Posterior vena cava (tissue), 2 donors: ENCODE data around the gene CCDC106. TPM values are rescaled to one million over a fixed set of nuclear protein-coding genes. Genes with fewer than 3 reads are reported as not detected.

Experiments
- DNase-seq: peaks from one replicate; pipeline ENCODE4 v3.0.0-alpha.2; 2020; ENCODE audit warnings: low spot score
- intact Hi-C, 2 donors: fragments of 100-400 bp; cut with DNase I; formaldehyde crosslinking; loops; one replicate each; pipeline versions ENCODE4 v1.14.1 to v1.14.2; 2022 to 2023
- total RNA-seq, 2 donors: library from RNA; stranded (reverse); fragmentation: NEBNext Ultra II Directional; extraction: Animal tissue kit (Norgen Biotek cat#: 25700); gene quantifications; one replicate each; pipeline ENCODE4 v1.2.1, GENCODE V29; 2021
- donor health status: DM: yes; HTN: yes; CAD: no.
- donor health status: DM: yes; HTN: yes; CAD: no.

CCDC106 gene
- total RNA-seq, 2 donors from 2014 or later = 8.6 to 13.6 TPM

GRCh38 chr19:55625004-55625326 lies 23.0 kb upstream of the CCDC106 start:
- no peak for DNase-seq
- intact Hi-C loops = loop anchor here in 1 of 2 donors (5.0 kb wide), 1 partner anchor 732 kb away; no protein-coding TSS in a partner anchor

GRCh38 chr19:55626350-55626749 lies 21.7 kb upstream of the CCDC106 start:
- intact Hi-C loops = loop anchor here in 1 of 2 donors (5.0 kb wide), 1 partner anchor 731 kb away; no protein-coding TSS in a partner anchor
- no peak for DNase-seq

GRCh38 chr19:55632463-55632834 lies 15.6 kb upstream of the CCDC106 start:
- DNase-seq = no peak
- intact Hi-C loops = no loop called here

- intact Hi-C loops = no loop called here
These were observed 14.2 kb upstream of the CCDC106 start for GRCh38 chr19:55633861-55634260.

GRCh38 chr19:55635334-55635717 lies 12.7 kb upstream of the CCDC106 start:
- intact Hi-C loops = no loop called here
- no peak for DNase-seq

More at GRCh38 chr19:55633861-55634260, 14.2 kb upstream of the CCDC106 start:
- no peak for DNase-seq

GRCh38 chr19:55635856-55636440 lies 12.1 kb upstream of the CCDC106 start:
- intact Hi-C loops = no loop called here
- DNase-seq = no peak

GRCh38 chr19:55636723-55637122 lies 11.3 kb upstream of the CCDC106 start:
- intact Hi-C loops = no loop called here
- DNase-seq = no peak

- no peak for DNase-seq
- intact Hi-C loops = no loop called here
These were observed 10.5 kb upstream of the CCDC106 start for GRCh38 chr19:55637534-55637933.

GRCh38 chr19:55638864-55639359 lies 9.1 kb upstream of the CCDC106 start:
- no peak for DNase-seq
- intact Hi-C loops = no loop called here

GRCh38 chr19:55640043-55640576 lies 7.9 kb upstream of the CCDC106 start:
- intact Hi-C loops = no loop called here
- DNase-seq = peak; percentile 93

- no peak for DNase-seq
- intact Hi-C loops = no loop called here
These were observed 7.2 kb upstream of the CCDC106 start, which contains the start of gene ZNF580 for GRCh38 chr19:55640577-55641425. Gene ZNF580 (plus strand): TSS chr19:55641002. CDS start chr19:55642509, 1,507 bp downstream.

GRCh38 chr19:55641426-55642152 lies 6.4 kb upstream of the CCDC106 start:
- no peak for DNase-seq
- intact Hi-C loops = no loop called here

GRCh38 chr19:55642153-55643002 lies 5.6 kb upstream of the CCDC106 start:
- DNase-seq = no peak
- intact Hi-C loops = no loop called here

- DNase-seq = peak; percentile 93
- intact Hi-C loops = no loop called here
These were observed 4.8 kb upstream of the CCDC106 start, which contains the start of gene ZNF581 for GRCh38 chr19:55643003-55643886. Gene ZNF581 (plus strand): TSS chr19:55643649. CDS start chr19:55644572, 923 bp downstream.

- DNase-seq = no peak
- intact Hi-C loops = no loop called here
These were observed 4.2 kb upstream of the CCDC106 start for GRCh38 chr19:55643887-55644176.

GRCh38 chr19:55644191-55644833 lies 3.7 kb upstream of the CCDC106 start:
- no peak for DNase-seq
- intact Hi-C loops = no loop called here

GRCh38 chr19:55644842-55645511 lies 3.0 kb upstream of the CCDC106 start:
- DNase-seq = no peak
- intact Hi-C loops = no loop called here
